Coronary artery (tissue), 2 donors: ENCODE measurements around the gene TRIO.

ENCODE experiments used
- DNase-seq: peaks from one replicate; pipeline ENCODE4 v3.0.0-alpha.2; 2017; ENCODE audit warnings: low spot score
- H3K27ac ChIP-seq, 2 donors: fragments of 200-600 bp; sonication (generic); one replicate each; pipeline ENCODE4 v1.5.1; 2016 to 2019
- H3K4me3 ChIP-seq: fragments of 200-600 bp; sonication (generic); 2 replicates; pipeline ENCODE4 v1.5.1; 2016; ENCODE audit warnings: mild to moderate bottlenecking, moderate library complexity
- CTCF ChIP-seq: fragments of 200-600 bp; sonication (generic); IDR thresholded peaks from one replicate; pipeline ENCODE4 v1.5.1; 2019; ENCODE audit warnings: antibody characterized with exemption

Gene TRIO

DNA sequence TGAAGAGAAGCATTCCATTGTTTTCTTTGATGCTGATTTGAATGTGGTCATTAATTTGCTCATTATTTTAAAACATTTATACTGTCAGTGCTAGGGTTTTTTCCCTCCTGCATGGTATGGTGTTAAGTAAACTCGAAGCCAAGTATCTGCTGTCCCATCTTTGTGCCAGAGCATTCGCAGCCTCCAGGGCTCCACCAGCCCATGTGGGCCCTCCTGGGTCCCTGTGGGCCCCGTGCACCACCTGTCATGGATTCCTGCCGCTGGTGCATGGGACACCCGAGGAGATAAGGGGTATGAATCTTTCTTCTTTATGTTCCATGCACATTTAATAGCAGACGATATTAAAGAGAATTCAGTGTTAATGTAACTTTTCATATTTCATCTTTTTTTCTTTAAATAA, 95.1 kb downstream of the TRIO start:
- no peak overlapping the region for H3K4me3 ChIP-seq
- H3K27ac ChIP-seq, result no peak overlapping the region
- DNase-seq, result no peak
- no peak for TF ChIP-seq CTCF

DNA sequence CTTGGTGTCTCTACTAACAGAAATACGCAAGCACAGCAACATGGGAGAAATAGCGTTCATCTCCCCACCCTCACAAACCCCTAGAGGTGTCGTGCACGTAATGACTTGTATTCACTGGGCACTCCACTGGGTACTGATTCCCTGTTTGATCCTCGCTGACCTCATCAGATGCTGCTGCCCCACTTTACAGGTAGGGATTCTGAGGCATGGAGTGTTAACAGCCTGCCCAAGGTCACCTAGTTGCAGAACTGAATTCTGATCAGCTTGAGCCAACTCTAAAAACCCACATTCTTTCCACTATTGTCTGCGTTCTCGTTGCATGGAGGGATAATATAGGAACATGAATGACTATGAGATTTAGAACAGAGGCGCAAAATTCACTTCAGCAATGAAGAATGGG, 96.3 kb downstream of the TRIO start:
- Histone ChIP-seq H3K4me3 (no peak overlapping the region), H3K27ac (no peak overlapping the region)
- TF ChIP-seq CTCF, result no peak
- no peak for DNase-seq

DNA sequence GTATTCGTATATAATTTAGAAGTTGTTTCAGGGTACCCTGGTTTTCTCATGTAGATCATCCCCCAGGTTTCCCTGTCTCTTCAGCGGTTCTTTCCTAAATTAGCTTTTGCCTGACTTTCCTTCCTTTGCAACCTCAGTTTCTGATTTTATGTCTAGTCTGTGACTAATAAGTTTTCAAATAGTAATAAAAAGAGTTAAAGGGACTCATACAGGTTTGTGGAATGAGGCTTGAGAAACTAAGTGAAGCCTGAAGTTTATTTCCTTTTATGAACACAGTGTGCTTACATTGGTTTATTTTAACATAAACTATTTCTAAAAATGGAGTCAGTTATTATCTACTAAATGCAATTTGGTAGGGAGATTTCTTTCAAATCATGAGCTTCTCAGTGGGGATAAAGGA, 96.8 kb downstream of the TRIO start:
- DNase-seq, result no peak
- TF ChIP-seq CTCF, result no peak
- Histone ChIP-seq H3K27ac (no peak overlapping the region), H3K4me3 (no peak overlapping the region)

- Histone ChIP-seq H3K4me3 (no peak overlapping the region), H3K27ac (no peak overlapping the region)
- TF ChIP-seq CTCF, result no peak
- DNase-seq, result no peak
Observed at GRCh38 chr5:14240359-14240758, 97.2 kb downstream of the TRIO start.

- Histone ChIP-seq H3K27ac (no peak overlapping the region), H3K4me3 (no peak overlapping the region)
- DNase-seq, result no peak
- TF ChIP-seq CTCF, result no peak
Observed at GRCh38 chr5:14241141-14241540, 98.0 kb downstream of the TRIO start.

DNA sequence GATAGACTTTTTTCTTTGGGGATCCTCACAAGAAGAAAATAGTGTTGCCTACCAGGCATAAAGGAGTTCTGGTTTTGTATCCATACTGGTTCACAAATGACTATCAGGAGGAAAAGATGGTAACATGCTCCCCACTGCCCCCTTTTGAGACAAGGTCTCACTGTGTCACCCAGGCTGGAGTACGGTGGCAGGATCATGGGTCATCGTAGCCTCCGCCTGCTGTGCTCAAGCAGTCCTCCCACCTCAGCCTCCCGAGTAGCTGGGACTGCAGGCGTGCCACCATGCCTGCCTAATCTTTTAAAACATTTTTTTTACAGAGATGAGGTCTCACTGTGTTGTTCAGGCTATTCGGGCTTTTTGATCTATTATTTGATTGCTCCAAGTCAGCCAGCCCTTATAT, 99.3 kb downstream of the TRIO start:
- no peak overlapping the region for H3K4me3 ChIP-seq
- no peak for DNase-seq
- H3K27ac ChIP-seq, result no peak overlapping the region
- TF ChIP-seq CTCF, result no peak

- DNase-seq, result no peak
- Histone ChIP-seq H3K4me3 (no peak overlapping the region), H3K27ac (no peak overlapping the region)
- TF ChIP-seq CTCF, result no peak
Observed at GRCh38 chr5:14242871-14243383, 99.8 kb downstream of the TRIO start.
